ENCODE measurements around the gene LDB3.
A peak's percentile ranks its signal among the peaks of the same experiment; 100 is the strongest.

The LDB3 gene

DNA sequence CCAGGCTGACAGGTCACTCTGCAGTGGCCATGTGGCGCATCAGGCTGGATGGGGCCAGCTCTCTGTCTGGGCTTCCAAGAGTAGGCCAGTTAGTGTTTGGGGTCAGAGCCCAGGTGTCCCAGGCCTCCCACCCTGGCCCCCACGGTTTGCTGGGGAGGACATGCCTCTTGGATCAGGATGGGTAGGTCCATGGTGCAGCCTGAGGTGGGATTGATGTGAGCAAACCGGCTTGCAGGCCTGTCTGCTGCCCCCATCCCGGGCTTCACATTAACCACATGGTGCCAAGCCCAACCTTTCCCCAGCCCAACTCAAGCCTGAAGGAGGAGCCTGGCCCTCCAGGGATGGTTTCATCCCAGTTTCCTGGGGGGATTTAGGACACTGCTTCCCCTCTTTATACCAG is 39.2 kb downstream of the LDB3 start:
- no peak for DNase-seq (ENCODE audit: low read depth)

- no peak for DNase-seq (ENCODE audit: low read depth)
These were observed 39.9 kb downstream of the LDB3 start for GRCh38 chr10:86708068-86708782.

GRCh38 chr10:86708783-86709380 is 40.6 kb downstream of the LDB3 start:
- no peak for DNase-seq (ENCODE audit: low read depth)

DNA sequence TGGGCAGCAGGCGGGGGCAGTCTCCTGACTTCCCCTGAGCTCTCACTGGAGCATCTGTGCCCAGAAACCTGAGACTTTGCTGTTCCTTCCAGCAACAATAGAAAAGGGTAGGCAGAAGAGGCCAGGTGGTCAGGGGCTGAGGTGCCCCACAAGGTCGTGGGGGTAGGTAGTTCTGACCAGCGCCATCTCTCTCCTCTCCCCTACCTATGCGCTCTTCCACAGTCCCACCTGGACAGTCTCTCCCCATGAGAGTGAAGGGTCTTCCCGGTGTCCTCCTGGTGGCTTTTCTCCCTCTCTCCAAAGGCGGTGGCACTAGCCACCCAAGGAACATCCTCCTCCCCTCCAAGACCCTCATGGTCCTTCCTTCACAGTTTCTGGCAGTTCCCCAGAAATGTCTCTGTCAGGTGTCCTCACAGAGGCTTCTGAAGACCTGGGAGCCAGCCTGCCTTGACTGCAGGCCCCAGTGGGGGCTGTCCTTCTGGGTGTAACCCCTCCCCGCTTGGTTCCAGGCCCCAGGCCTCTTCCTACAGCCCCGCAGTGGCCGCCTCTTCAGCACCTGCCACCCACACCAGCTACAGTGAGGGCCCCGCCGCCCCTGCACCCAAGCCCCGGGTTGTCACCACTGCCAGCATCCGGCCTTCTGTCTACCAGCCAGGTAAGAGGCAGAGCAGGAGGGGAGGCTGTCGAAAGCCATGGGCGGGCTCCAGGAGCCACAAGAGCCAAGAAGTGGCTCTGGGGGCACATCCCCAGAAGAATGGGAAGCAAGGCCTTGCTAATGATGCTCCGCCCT is 41.3 kb downstream of the LDB3 start:
- no peak for DNase-seq (ENCODE audit: low read depth)

- peak; percentile 50 for DNase-seq (ENCODE audit: low read depth)
These were observed 42.7 kb downstream of the LDB3 start for GRCh38 chr10:86710987-86711512.

DNA sequence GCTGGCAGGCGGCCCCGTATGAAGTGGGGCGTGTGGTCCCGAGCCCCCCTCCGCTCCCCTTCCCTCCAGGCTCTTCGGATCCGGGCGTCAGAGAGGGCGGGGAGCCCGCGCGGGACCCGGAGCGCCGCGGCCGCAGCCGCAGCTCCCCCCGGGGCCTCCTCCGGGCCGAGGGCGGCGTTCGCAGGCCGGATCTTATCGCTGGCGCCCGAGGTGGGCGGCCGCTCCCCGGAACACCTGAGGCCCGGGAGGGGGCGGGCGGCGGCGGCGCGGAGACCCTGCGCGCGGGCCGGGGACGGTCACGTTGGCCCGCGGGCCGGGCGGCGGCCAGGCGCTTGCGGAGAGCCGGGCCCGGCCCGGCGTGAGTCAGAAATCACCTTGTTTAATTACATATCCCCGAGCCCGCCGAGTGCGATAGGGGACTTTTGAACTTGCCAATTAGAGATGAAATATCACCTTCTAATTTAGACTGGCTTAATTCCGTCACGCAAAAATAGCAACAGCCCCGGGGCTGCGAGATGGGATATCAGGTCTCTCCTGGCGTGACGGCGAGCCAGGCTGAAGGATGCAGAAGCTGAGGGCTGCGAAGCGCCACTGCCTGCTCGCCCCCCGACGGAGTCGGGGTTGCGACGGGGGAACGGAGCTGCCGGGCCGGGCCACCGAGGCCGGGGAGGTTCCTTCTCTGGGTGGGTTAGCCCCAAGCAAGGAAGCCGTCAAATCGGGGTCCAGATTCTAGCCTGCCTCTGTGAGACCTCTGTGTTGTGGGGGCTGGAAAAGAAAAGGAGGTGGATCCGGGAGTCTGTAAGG is 43.4 kb downstream of the LDB3 start:
- DNase-seq (ENCODE audit: low read depth): no peak

- no peak for DNase-seq (ENCODE audit: low read depth)
These were observed 44.0 kb downstream of the LDB3 start for GRCh38 chr10:86712317-86712707.

DNA sequence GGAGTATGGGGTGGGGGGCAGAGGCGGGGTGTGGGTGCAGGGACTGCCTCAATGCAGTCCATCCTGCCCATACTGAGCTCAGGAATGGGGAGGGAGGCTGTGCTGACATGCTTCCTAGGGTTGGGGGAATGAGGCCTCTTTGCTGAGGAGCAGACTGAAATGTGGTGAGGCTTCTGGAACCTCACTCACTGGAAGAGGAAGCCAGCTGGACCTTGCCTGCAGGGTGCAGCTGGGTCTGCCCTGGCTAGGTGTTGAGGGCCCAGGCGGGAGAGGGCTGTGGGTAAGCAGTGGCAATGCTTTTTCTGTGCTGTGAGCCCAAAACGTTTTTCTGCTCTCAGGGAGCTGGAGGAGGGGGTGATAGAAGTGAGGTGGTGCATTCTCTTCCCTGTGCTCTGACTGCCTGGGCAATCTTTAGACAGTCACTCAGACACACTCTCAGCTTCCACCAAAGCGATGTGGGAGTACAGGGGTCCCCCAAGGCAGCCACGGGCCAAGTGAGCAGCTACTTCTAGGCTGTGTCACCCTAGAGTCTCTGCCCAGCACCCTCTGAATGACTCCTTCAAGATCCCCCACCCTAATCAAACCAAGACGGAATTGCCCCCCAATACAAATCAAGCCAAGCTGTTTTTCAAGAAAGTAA is 47.0 kb downstream of the LDB3 start:
- DNase-seq (ENCODE audit: low read depth): no peak

DNA sequence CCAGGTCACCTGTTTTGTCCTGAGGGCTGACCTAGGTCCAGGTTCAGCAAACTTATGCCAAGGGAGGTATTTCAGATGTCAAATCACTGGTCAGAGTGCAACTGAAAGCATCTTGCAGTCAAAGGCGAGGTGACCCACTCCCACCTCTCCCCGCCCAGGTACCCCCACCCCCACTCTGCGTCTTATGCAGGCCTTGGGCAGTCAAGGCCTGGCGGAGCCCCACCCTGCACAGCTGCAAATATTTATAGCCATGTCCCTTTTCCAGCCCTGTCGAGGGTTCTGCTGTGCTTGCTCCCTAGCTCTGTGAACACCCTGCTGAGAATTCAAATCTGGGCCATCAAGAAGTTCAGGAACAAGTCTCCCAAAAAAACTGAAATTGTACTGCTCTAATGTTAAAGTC is 47.5 kb downstream of the LDB3 start:
- DNase-seq (ENCODE audit: low read depth): no peak

- no peak for DNase-seq (ENCODE audit: low read depth)
These were observed 48.2 kb downstream of the LDB3 start for GRCh38 chr10:86716466-86716865.

DNA sequence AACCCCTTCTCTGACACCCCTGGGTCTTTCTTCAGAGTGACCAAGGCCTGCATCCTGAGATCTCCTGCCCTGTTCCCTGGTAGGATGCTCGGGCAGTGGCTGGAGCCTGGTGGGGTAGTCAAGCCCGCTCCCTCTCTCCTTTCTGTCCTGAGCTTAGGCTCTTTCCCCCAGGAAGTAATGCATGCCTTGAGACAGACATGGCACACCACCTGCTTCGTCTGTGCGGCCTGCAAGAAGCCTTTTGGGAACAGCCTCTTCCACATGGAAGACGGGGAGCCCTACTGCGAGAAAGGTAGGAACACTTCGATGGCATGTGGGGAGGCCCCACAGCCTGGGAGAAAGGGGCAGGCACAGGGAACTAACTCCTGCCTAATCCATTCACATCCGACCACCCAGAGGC is 50.2 kb downstream of the LDB3 start:
- no peak for DNase-seq (ENCODE audit: low read depth)

DNA sequence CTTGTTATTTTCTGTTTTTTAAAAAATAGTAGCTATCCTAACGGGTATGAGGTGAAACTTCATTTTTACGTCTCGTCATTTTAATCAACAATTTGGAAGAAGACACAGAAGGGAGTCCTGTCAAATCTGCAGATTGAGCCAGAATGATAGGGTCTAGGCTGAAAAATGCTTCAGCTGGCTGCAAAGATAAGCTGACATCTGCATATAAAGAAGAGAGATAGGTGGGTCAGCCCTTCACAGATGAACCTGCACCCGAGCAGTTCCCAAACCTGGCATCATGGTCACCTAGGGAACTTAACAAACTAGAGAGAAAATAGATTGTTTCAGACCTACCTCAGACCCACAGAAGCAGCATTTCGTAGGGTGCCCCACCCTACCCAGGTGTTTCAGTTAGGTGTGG is 52.9 kb downstream of the LDB3 start:
- DNase-seq (ENCODE audit: low read depth): no peak

GRCh38 chr10:86723009-86723408 is 54.7 kb downstream of the LDB3 start:
- DNase-seq (ENCODE audit: low read depth): no peak

- no peak for DNase-seq (ENCODE audit: low read depth)
These were observed 56.1 kb downstream of the LDB3 start for GRCh38 chr10:86724445-86724844.

DNA sequence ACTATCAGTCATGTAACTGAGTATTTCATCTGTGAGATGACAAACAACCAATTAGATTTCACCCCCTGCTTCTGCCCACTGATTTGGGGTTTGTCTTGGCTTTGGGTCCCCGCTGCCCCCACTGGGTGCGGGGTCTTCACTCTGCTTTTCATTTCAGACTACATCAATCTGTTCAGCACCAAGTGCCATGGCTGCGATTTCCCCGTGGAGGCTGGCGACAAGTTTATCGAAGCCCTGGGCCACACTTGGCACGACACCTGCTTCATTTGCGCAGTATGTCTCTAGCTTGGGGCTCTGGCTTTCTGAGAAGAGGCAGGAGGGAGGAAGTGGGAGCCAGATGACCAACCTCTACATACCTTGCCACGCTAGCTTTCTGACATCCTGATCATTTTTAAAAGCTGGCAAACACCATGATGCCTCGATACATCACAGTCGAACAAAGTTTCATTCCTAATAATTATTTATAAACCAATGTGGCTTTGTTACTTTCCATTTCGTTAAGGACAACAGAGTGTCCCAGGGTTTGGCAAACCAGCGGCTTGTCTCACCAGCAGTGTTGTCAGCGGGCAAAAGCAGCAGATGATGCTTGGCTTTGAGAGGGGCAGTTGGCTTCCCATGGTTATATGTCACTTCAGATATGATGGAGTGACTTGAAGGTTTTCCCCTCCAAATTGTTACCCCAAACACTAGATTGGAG is 57.8 kb downstream of the LDB3 start:
- no peak for DNase-seq (ENCODE audit: low read depth)

DNA sequence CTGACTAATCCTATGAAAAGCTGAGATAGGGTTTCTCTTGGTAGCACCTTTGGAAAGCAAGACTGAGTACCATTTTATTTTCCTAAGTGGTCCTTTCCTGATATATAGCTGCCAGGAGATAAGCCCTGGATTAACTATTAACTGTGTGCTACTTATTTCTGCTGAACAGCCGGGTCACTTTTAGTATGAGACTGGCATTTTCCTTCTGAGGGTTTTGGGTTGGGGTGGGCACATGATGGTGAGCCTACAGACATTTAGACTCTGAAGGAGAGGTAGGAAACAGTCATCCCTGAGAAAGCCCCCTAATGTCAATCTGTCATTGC is 58.3 kb downstream of the LDB3 start:
- no peak for DNase-seq (ENCODE audit: low read depth)

- no peak for DNase-seq (ENCODE audit: low read depth)
These were observed 59.2 kb downstream of the LDB3 start for GRCh38 chr10:86727470-86727869.

DNA sequence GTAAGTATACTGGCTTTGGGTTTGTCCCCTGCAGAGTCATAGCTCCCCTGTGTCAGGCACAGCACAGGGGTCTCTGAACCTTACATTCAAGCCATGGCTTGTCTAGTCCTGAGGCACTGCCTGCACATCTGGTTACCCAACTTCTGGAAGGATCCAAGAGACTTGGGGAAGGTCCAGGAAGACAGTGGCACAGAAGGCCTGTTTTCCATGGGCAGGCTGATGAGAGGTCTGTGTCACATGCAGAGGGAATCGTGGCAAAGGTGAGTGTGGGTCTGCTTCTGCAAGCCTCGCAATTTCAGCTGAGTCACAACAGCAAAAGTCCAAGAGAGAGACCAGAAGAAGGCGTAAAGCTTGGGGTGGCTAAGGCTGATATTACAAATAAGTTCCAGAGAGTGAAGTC is 59.7 kb downstream of the LDB3 start:
- DNase-seq (ENCODE audit: low read depth): no peak

DNA sequence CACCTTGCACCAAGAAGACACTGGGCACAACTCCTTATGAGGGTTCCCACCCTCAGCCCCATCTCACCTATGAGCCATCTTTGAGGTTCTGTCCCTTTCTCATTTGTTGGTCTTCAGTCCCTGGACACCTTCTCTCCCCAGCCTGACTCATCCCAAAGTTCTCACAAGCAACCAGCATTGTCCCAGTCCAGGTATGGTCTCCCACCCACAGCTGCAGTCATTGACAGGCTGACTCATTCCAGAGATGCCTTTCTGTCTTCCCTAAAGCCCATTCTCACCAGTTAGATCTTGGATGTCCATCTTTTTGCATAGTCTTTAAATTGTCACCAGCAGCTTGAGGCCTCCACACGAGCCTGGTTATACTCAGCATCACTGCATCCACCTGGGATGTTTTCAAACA is 61.4 kb downstream of the LDB3 start:
- DNase-seq (ENCODE audit: low read depth): no peak

- no peak for DNase-seq (ENCODE audit: low read depth)
These were observed 61.9 kb downstream of the LDB3 start for GRCh38 chr10:86730227-86730626.

DNA sequence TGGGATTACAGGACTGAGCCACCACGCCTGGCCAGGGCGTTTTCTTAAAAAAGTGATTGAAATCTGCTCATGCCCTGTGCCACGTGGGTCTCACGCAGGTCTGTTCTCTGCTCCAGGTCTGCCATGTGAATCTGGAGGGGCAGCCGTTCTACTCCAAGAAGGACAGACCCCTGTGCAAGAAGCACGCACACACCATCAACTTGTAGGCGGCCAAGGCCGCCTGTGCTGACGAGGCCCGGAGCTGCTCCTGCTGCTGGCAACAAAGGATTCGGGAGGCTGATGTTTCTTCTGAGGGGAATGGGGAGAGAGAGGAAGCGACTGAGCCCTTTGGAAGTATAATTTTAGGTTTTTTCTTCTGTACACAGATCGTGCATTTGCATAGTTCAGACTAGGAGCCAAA is 64.5 kb downstream of the LDB3 start:
- no peak for DNase-seq (ENCODE audit: low read depth)
